Natural killer cell treated with Interleukin-12 subunit alpha and Interleukin-12 subunit beta and Interleukin-15 and Interleukin-18, amount 100 ng/mL, for 72 hours (primary cell): ENCODE data around the gene MMEL1. TPM values are rescaled to one million over a fixed set of nuclear protein-coding genes. Genes with fewer than 3 reads are reported as not detected.
A peak's percentile ranks its signal among the peaks of the same experiment; 100 is the strongest.

Source experiments
- ATAC-seq, 2 donors: fragments of 150-1000 bp; cut with Tn5 transposase in 1 of 2; sonication (Bioruptor Pico), chemical (Tn5 transposase) in 1 of 2; 2 replicates each; pipeline ENCODE4 v1.10.0; 2021
- DNase-seq: peaks from one replicate; pipeline ENCODE4 v3.0.0; 2022; ENCODE audit warnings: low spot score
- H3K27ac Mint-ChIP-seq, 2 donors: 1 replicate in 1 of 2; 2 replicates in 1 of 2; pipeline ENCODE4 v1.8.0; 2022; ENCODE audit warnings: mixed read lengths in 2 of 2, mild to moderate bottlenecking in 1 of 2, moderate library complexity in 1 of 2
- H3K27me3 Mint-ChIP-seq, 2 donors: 1 replicate in 1 of 2; 2 replicates in 1 of 2; pipeline ENCODE4 v1.8.0; 2022; ENCODE audit warnings: mixed read lengths in 2 of 2
- H3K36me3 Mint-ChIP-seq: one replicate; pipeline ENCODE4 v1.8.0; 2022; ENCODE audit warnings: mixed read lengths
- H3K4me1 Mint-ChIP-seq, 2 donors: 1 replicate in 1 of 2; 2 replicates in 1 of 2; pipeline ENCODE4 v1.8.0; 2022; ENCODE audit warnings: low read depth in 2 of 2, mixed read lengths in 2 of 2, mild to moderate bottlenecking in 1 of 2
- H3K4me3 Mint-ChIP-seq: one replicate; pipeline ENCODE4 v1.8.0; 2022; ENCODE audit warnings: mixed read lengths
- H3K9me3 Mint-ChIP-seq: 2 replicates; pipeline ENCODE4 v1.8.0; 2022; ENCODE audit warnings: mixed read lengths
- total RNA-seq, 2 donors: library from RNA; stranded (reverse); gene quantifications; one replicate each; pipeline ENCODE4 v1.2.3, GENCODE V29; 2022

Gene MMEL1
- total RNA-seq, 2 donors from 2014 or later = 0.81 TPM; not detected in 1

- H3K27ac Mint-ChIP-seq = peak overlapping the region in 1 of 2 donors; percentile 61
- DNase-seq = no peak
- no peak overlapping the region for H3K4me3 Mint-ChIP-seq
- H3K27me3 Mint-ChIP-seq = no peaks in the 10 kb centered on the region
- H3K36me3 Mint-ChIP-seq = no peaks in the 10 kb centered on the region
- no peaks in the 10 kb centered on the region for H3K9me3 Mint-ChIP-seq
- H3K4me1 Mint-ChIP-seq = peaks cover 0 to 3% of the 10 kb centered on the region in 2 donors
- no peak for ATAC-seq
Measured at GRCh38 chr1:2566101-2567045, 66.4 kb downstream of the MMEL1 start.

- no peak for DNase-seq
- H3K4me1 Mint-ChIP-seq = peaks cover 0 to 4% of the 10 kb centered on the region in 2 donors
- H3K27me3 Mint-ChIP-seq = no peaks in the 10 kb centered on the region
- no peak for ATAC-seq
- H3K4me3 Mint-ChIP-seq = no peak overlapping the region
- H3K27ac Mint-ChIP-seq = peak overlapping the region in 1 of 2 donors; percentile 61
- no peaks in the 10 kb centered on the region for H3K9me3 Mint-ChIP-seq
- no peaks in the 10 kb centered on the region for H3K36me3 Mint-ChIP-seq
Measured at GRCh38 chr1:2564815-2565374, 67.9 kb downstream of the MMEL1 start.

- Mint-ChIP-seq H3K27ac (peak overlapping the region in 1 of 2 donors; percentile 61), H3K27me3 (no peaks in the 10 kb centered on the region), H3K36me3 (no peaks in the 10 kb centered on the region), H3K4me3 (no peak overlapping the region), H3K4me1 (peaks cover 0 to 4% of the 10 kb centered on the region in 2 donors), H3K9me3 (no peaks in the 10 kb centered on the region)
- ATAC-seq = no peak
- DNase-seq = no peak
Measured at GRCh38 chr1:2564006-2564814, 68.6 kb downstream of the MMEL1 start.

- H3K4me3 Mint-ChIP-seq = no peak overlapping the region
- DNase-seq (no peak), ATAC-seq (no peak)
- no peaks in the 10 kb centered on the region for H3K36me3 Mint-ChIP-seq
- no peak overlapping the region for H3K27ac Mint-ChIP-seq
- no peaks in the 10 kb centered on the region for H3K27me3 Mint-ChIP-seq
- no peaks in the 10 kb centered on the region for H3K9me3 Mint-ChIP-seq
- H3K4me1 Mint-ChIP-seq = peaks cover 0 to 8% of the 10 kb centered on the region in 2 donors
Measured at GRCh38 chr1:2563205-2563604, 69.6 kb downstream of the MMEL1 start.

GRCh38 chr1:2561898-2562895 lies 70.6 kb downstream of the MMEL1 start:
- Mint-ChIP-seq H3K4me3 (no peak overlapping the region), H3K36me3 (no peaks in the 10 kb centered on the region), H3K27me3 (no peaks in the 10 kb centered on the region), H3K27ac (no peak overlapping the region), H3K4me1 (peaks cover 0 to 11% of the 10 kb centered on the region in 2 donors), H3K9me3 (no peaks in the 10 kb centered on the region)
- no peak for DNase-seq
- ATAC-seq = no peak

GRCh38 chr1:2561446-2561845 lies 71.4 kb downstream of the MMEL1 start:
- no peak for ATAC-seq
- Mint-ChIP-seq H3K27ac (peak overlapping the region; percentile 26 to 67), H3K4me3 (no peak overlapping the region)

GRCh38 chr1:2560299-2561073 lies 72.3 kb downstream of the MMEL1 start:
- Mint-ChIP-seq H3K27me3 (no peaks in the 10 kb centered on the region), H3K36me3 (no peaks in the 10 kb centered on the region), H3K4me3 (no peak overlapping the region), H3K27ac (no peak overlapping the region), H3K4me1 (peaks cover 4 to 23% of the 10 kb centered on the region in 2 donors), H3K9me3 (no peaks in the 10 kb centered on the region)
- DNase-seq = no peak
- no peak for ATAC-seq

More at GRCh38 chr1:2561446-2561845, 71.4 kb downstream of the MMEL1 start:
- Mint-ChIP-seq H3K9me3 (no peaks in the 10 kb centered on the region), H3K4me1 (peaks cover 0 to 14% of the 10 kb centered on the region in 2 donors), H3K27me3 (no peaks in the 10 kb centered on the region), H3K36me3 (no peaks in the 10 kb centered on the region)
- no peak for DNase-seq

GRCh38 chr1:2559509-2560298 lies 73.1 kb downstream of the MMEL1 start:
- no peaks in the 10 kb centered on the region for H3K9me3 Mint-ChIP-seq
- no peak for DNase-seq
- H3K4me3 Mint-ChIP-seq = no peak overlapping the region
- no peaks in the 10 kb centered on the region for H3K27me3 Mint-ChIP-seq
- H3K27ac Mint-ChIP-seq = no peak overlapping the region
- ATAC-seq = no peak
- H3K36me3 Mint-ChIP-seq = no peaks in the 10 kb centered on the region
- H3K4me1 Mint-ChIP-seq = peaks cover 8 to 25% of the 10 kb centered on the region in 2 donors

- peaks cover 15 to 34% of the 10 kb centered on the region in 2 donors for H3K4me1 Mint-ChIP-seq
- peak overlapping the region; percentile 48 for H3K4me3 Mint-ChIP-seq
- H3K9me3 Mint-ChIP-seq = no peaks in the 10 kb centered on the region
- no peaks in the 10 kb centered on the region for H3K36me3 Mint-ChIP-seq
- ATAC-seq = no peak
- peak overlapping the region; percentile 92 to 98 for H3K27ac Mint-ChIP-seq
- no peak for DNase-seq
- no peaks in the 10 kb centered on the region for H3K27me3 Mint-ChIP-seq
Measured at GRCh38 chr1:2558861-2559260, 74.0 kb downstream of the MMEL1 start.

GRCh38 chr1:2558420-2558819 lies 74.4 kb downstream of the MMEL1 start:
- no peaks in the 10 kb centered on the region for H3K36me3 Mint-ChIP-seq
- H3K4me3 Mint-ChIP-seq = peak overlapping the region; percentile 48

GRCh38 chr1:2557482-2558400 lies 75.1 kb downstream of the MMEL1 start:
- Mint-ChIP-seq H3K4me3 (peak overlapping the region; percentile 94), H3K27ac (peak overlapping the region; percentile 92 to 98), H3K9me3 (no peaks in the 10 kb centered on the region), H3K27me3 (no peaks in the 10 kb centered on the region), H3K36me3 (no peaks in the 10 kb centered on the region), H3K4me1 (peaks cover 15 to 38% of the 10 kb centered on the region in 2 donors)
- DNase-seq = no peak
- ATAC-seq = no peak

More at GRCh38 chr1:2558420-2558819, 74.4 kb downstream of the MMEL1 start:
- no peak for ATAC-seq
- peak overlapping the region; percentile 92 to 98 for H3K27ac Mint-ChIP-seq
- no peaks in the 10 kb centered on the region for H3K9me3 Mint-ChIP-seq
- no peaks in the 10 kb centered on the region for H3K27me3 Mint-ChIP-seq
- H3K4me1 Mint-ChIP-seq = peaks cover 15 to 38% of the 10 kb centered on the region in 2 donors
- no peak for DNase-seq
